Fibroblast of lung (primary cell): ENCODE results near the gene ABL2. TPM values are rescaled to one million over a fixed set of nuclear protein-coding genes. Genes with fewer than 3 reads are reported as not detected.
A peak's percentile ranks its signal among the peaks of the same experiment; 100 is the strongest.

Source experiments
- DNase-seq, 2 donors: peaks; one replicate each; pipeline versions ENCODE4 v3.0.0 to v3.0.0-alpha.2; 2010; ENCODE audit warnings: low read depth in 2 of 2
- H2AFZ ChIP-seq: 2 replicates; pipeline ENCODE4 v1.5.1; 2012; ENCODE audit warnings: low read length, control low read depth, inconsistent platforms
- H3K27ac ChIP-seq: 2 replicates; pipeline ENCODE4 v1.5.1; 2011; ENCODE audit warnings: low read length, control low read depth; ENCODE audit not compliant: insufficient read depth
- H3K27me3 ChIP-seq: 2 replicates; pipeline ENCODE4 v1.5.1; 2011; ENCODE audit warnings: mild to moderate bottlenecking, low read length; ENCODE audit not compliant: control insufficient read depth, insufficient read depth
- H3K36me3 ChIP-seq: 2 replicates; pipeline ENCODE4 v1.5.1; 2011; ENCODE audit warnings: low read length; ENCODE audit not compliant: control insufficient read depth, insufficient read depth
- H3K4me1 ChIP-seq: 2 replicates; pipeline ENCODE4 v1.5.1; 2011; ENCODE audit warnings: low read length; ENCODE audit not compliant: control insufficient read depth, insufficient read depth; ENCODE audit errors: extremely low read depth
- H3K4me2 ChIP-seq: 2 replicates; pipeline ENCODE4 v1.5.1; 2011; ENCODE audit warnings: low read length, control low read depth; ENCODE audit not compliant: insufficient read depth; ENCODE audit errors: extremely low read depth
- H3K4me3 ChIP-seq, 4 experiments: fragments of 200-600 bp in 1 of 4; sonication (generic) in 1 of 4; replicated peaks in 1 of 4; 2 replicates each; pipeline ENCODE4 v1.5.1; 2011 to 2016; ENCODE audit warnings: low read length in 4 of 4, low read depth in 3 of 4, mild to moderate bottlenecking in 3 of 4, control low read depth in 2 of 4, inconsistent platforms in 1 of 4, mixed read lengths in 1 of 4; ENCODE audit not compliant: insufficient read depth in 1 of 4; ENCODE audit errors: control extremely low read depth in 1 of 4
- H3K79me2 ChIP-seq: 2 replicates; pipeline ENCODE4 v1.5.1; 2012; ENCODE audit warnings: mild to moderate bottlenecking, low read length, inconsistent platforms; ENCODE audit not compliant: control insufficient read depth, insufficient read depth
- H3K9ac ChIP-seq: 2 replicates; pipeline ENCODE4 v1.5.1; 2011; ENCODE audit warnings: mild to moderate bottlenecking, low read length, control low read depth; ENCODE audit not compliant: insufficient read depth
- H3K9me3 ChIP-seq: 2 replicates; pipeline ENCODE4 v1.5.1; 2012; ENCODE audit warnings: low read depth, low read length; ENCODE audit not compliant: control insufficient read depth, insufficient read depth
- H4K20me1 ChIP-seq: 2 replicates; pipeline ENCODE4 v1.5.1; 2011; ENCODE audit warnings: low read length; ENCODE audit not compliant: control insufficient read depth, insufficient read depth; ENCODE audit errors: extremely low read depth
- CTCF ChIP-seq, 2 donors: IDR thresholded peaks in 1 of 2; conservative IDR thresholded peaks in 1 of 2; 1 replicate in 1 of 2; 2 replicates in 1 of 2; pipeline ENCODE4 v1.5.1; 2011 to 2012; ENCODE audit warnings: low read length in 2 of 2, control low read depth in 1 of 2, inconsistent platforms in 1 of 2, low read depth in 1 of 2, mild to moderate bottlenecking in 1 of 2
- EZH2 ChIP-seq: IDR thresholded peaks from 2 replicates; pipeline ENCODE4 v1.5.1; 2012; ENCODE audit warnings: low read length, control low read depth, mild to moderate bottlenecking; ENCODE audit errors: missing control alignments
- polyA plus RNA-seq, 2 donors: library from polyadenylated mRNA; depleted of rRNA in 1 of 2; stranded (reverse) in 1 of 2; unstranded in 1 of 2; fragments of >200 nt; gene quantifications; 2 replicates each; pipeline ENCODE4 v1.2.1, GENCODE V29; 2011 to 2012; ENCODE audit warnings: missing spikeins in 1 of 2
- total RNA-seq: library from RNA; depleted of rRNA; stranded (reverse); fragments of >200 nt; gene quantifications from 2 replicates; pipeline ENCODE4 v1.2.1, GENCODE V29; 2014

ABL2 gene
- total and polyA plus RNA-seq, 2 donors (not counting 1 experiment from before 2014, with no cell fraction given): 36.1 to 85.4 TPM

- H3K4me2 ChIP-seq: no peak overlapping the region
- no peak overlapping the region for H3K4me3 ChIP-seq
- H3K27ac ChIP-seq: no peak overlapping the region
- no peak for DNase-seq
- H3K79me2 ChIP-seq: peaks cover 15% of the 10 kb centered on the region
- no peak overlapping the region for H2AFZ ChIP-seq
- H3K27me3 ChIP-seq: no peaks in the 10 kb centered on the region
- H3K9ac ChIP-seq: no peak overlapping the region
- no peak for TF ChIP-seq EZH2
- H3K9me3 ChIP-seq: no peaks in the 10 kb centered on the region
- H3K4me1 ChIP-seq: peaks cover 8% of the 10 kb centered on the region
- H3K36me3 ChIP-seq: no peaks in the 10 kb centered on the region
- H4K20me1 ChIP-seq: no peaks in the 10 kb centered on the region
These were observed 45.6 kb downstream of the ABL2 start for GRCh38 chr1:179183857-179184256.

GRCh38 chr1:179178950-179179349, 50.5 kb downstream of the ABL2 start:
- Histone ChIP-seq H3K79me2 (peaks cover 19% of the 10 kb centered on the region), H3K4me1 (peaks cover 14% of the 10 kb centered on the region), H3K9ac (no peak overlapping the region), H3K27ac (no peak overlapping the region), H3K4me3 (no peak overlapping the region), H3K4me2 (no peak overlapping the region), H2AFZ (no peak overlapping the region), H3K36me3 (no peaks in the 10 kb centered on the region), H3K9me3 (no peaks in the 10 kb centered on the region), H3K27me3 (no peaks in the 10 kb centered on the region), H4K20me1 (no peaks in the 10 kb centered on the region)
- DNase-seq: peak; percentile 52 to 79
- no peak for TF ChIP-seq CTCF (conservative IDR thresholded peaks at IDR 0.05 in 1 of 2, IDR thresholded peaks at IDR 0.05 in 1 of 2; ENCODE audit: low read depth in 1 of 2, low read length in 2 of 2)
- TF ChIP-seq EZH2: no peak

GRCh38 chr1:179178183-179178582, 51.3 kb downstream of the ABL2 start:
- no peaks in the 10 kb centered on the region for H3K27me3 ChIP-seq
- H3K36me3 ChIP-seq: no peaks in the 10 kb centered on the region
- no peak overlapping the region for H3K4me2 ChIP-seq
- H3K4me1 ChIP-seq: peaks cover 14% of the 10 kb centered on the region
- no peak overlapping the region for H3K27ac ChIP-seq
- DNase-seq: peak in 1 of 2 donors; percentile 52
- H3K79me2 ChIP-seq: peaks cover 18% of the 10 kb centered on the region
- H3K4me3 ChIP-seq: no peak overlapping the region
- no peak overlapping the region for H2AFZ ChIP-seq
- TF ChIP-seq CTCF (conservative IDR thresholded peaks at IDR 0.05 in 1 of 2, IDR thresholded peaks at IDR 0.05 in 1 of 2; ENCODE audit: low read depth in 1 of 2, low read length in 2 of 2): no peak
- no peak for TF ChIP-seq EZH2
- no peaks in the 10 kb centered on the region for H3K9me3 ChIP-seq
- H4K20me1 ChIP-seq: no peaks in the 10 kb centered on the region
- no peak overlapping the region for H3K9ac ChIP-seq
